GM13977 (cell line): ENCODE data around the gene GBA3.

ENCODE experiments used
- DNase-seq: peaks from one replicate; pipeline ENCODE4 v3.0.0; 2012; ENCODE audit warnings: low spot score
- CTCF ChIP-seq: IDR thresholded peaks from 2 replicates; pipeline ENCODE4 v1.5.1; 2012; ENCODE audit warnings: mild to moderate bottlenecking, control low read depth; ENCODE audit not compliant: insufficient read depth; ENCODE audit errors: extremely low read depth, missing control alignments
- in situ Hi-C: fragments of 300-500 bp; cut with MboI; formaldehyde crosslinking; loops from one replicate; pipeline ENCODE4 v1.12.0; 2022; ENCODE audit warnings: low sequenced_read_pairs, low pct_unique_long_range_greater_than_20kb, mixed read lengths, inconsistent platforms; ENCODE audit not compliant: unreplicated experiment

Gene GBA3

GRCh38 chr4:22667332-22667940, 25.3 kb upstream of the GBA3 start:
- no peak for DNase-seq
- no peak for TF ChIP-seq CTCF
- in situ Hi-C loops: no loop called here

- no peak for TF ChIP-seq CTCF
- DNase-seq: no peak
- in situ Hi-C loops: no loop called here
These were observed 24.4 kb upstream of the GBA3 start for GRCh38 chr4:22668301-22668700.

- in situ Hi-C loops: no loop called here
- DNase-seq: no peak
- no peak for TF ChIP-seq CTCF
These were observed 24.0 kb upstream of the GBA3 start for GRCh38 chr4:22668702-22669101.

GRCh38 chr4:22670956-22671355, 21.8 kb upstream of the GBA3 start:
- DNase-seq: no peak
- in situ Hi-C loops: no loop called here
- no peak for TF ChIP-seq CTCF

GRCh38 chr4:22672519-22672918, 20.2 kb upstream of the GBA3 start:
- TF ChIP-seq CTCF: no peak
- no peak for DNase-seq
- in situ Hi-C loops: no loop called here

GRCh38 chr4:22672944-22673343, 19.8 kb upstream of the GBA3 start:
- DNase-seq: no peak
- in situ Hi-C loops: no loop called here
- TF ChIP-seq CTCF: no peak

- TF ChIP-seq CTCF: no peak
- no peak for DNase-seq
- in situ Hi-C loops: loop anchor here (25.0 kb wide), 1 partner anchor 887 kb away; no protein-coding TSS in a partner anchor
These were observed 18.0 kb upstream of the GBA3 start for GRCh38 chr4:22674700-22675099.
